ENCODE data around the gene PCLO.

GRCh38 chr7:82841828-82842227 lies 320.9 kb downstream of the PCLO start:
- no peak for TF ChIP-seq CUX1 (CRISPR knock-in tag; IDR thresholded peaks at IDR 0.05)
- TF ChIP-seq BDP1 (IDR thresholded peaks at IDR 0.05; ENCODE audit: insufficient read depth, insufficient read length) = no peak
- TF ChIP-seq POLR2AphosphoS5 (IDR thresholded peaks at IDR 0.05; ENCODE audit: control insufficient read depth, insufficient read depth, low read depth, low read length) = no peak
- no peak for TF ChIP-seq POLR2A (conservative IDR thresholded peaks at IDR 0.05)
- no peak for TF ChIP-seq SREBF2 (CRISPR knock-in tag; IDR thresholded peaks at IDR 0.05)
- TF ChIP-seq MAX (CRISPR knock-in tag; IDR thresholded peaks at IDR 0.05) = no peak
- no peak for TF ChIP-seq RAD21 (CRISPR knock-in tag; conservative IDR thresholded peaks at IDR 0.05 in 1 of 2, IDR thresholded peaks at IDR 0.05 in 1 of 2)
- TF ChIP-seq KDM1A (IDR thresholded peaks at IDR 0.05) = no peak
